Measurements from ENCODE around the gene HACD4. TPM values are rescaled to one million over a fixed set of nuclear protein-coding genes. Genes with fewer than 3 reads are reported as not detected.

Gene HACD4
- total RNA-seq, 1 donor from 2014 or later = 0.79 TPM

- no peak for TF ChIP-seq CTCF (IDR thresholded peaks at IDR 0.05; ENCODE audit: insufficient read depth, low read length, severe bottlenecking)
- no peak for FAIRE-seq
- H3K36me3 ChIP-seq (ENCODE audit: control insufficient read depth, insufficient read depth, low read length) = no peaks in the 10 kb centered on the region
Measured at GRCh38 chr9:20962536-20963225, 68.8 kb downstream of the HACD4 start.

GRCh38 chr9:20950707-20951106 lies 80.7 kb downstream of the HACD4 start:
- TF ChIP-seq CTCF (IDR thresholded peaks at IDR 0.05; ENCODE audit: insufficient read depth, low read length, severe bottlenecking) = no peak
- no peak for DNase-seq (ENCODE audit: low read depth)
- no peaks in the 10 kb centered on the region for H3K36me3 ChIP-seq (ENCODE audit: control insufficient read depth, insufficient read depth, low read length)
- H3K27me3 ChIP-seq (ENCODE audit: control insufficient read depth, insufficient read depth, low read length) = no peaks in the 10 kb centered on the region
- no peak for FAIRE-seq
- no peak overlapping the region for H3K4me3 ChIP-seq (ENCODE audit: low read depth, low read length)

More at GRCh38 chr9:20962536-20963225, 68.8 kb downstream of the HACD4 start:
- DNase-seq (ENCODE audit: low read depth) = no peak
- Histone ChIP-seq H3K4me3 (ENCODE audit: low read depth, low read length) (no peak overlapping the region), H3K27me3 (ENCODE audit: control insufficient read depth, insufficient read depth, low read length) (no peaks in the 10 kb centered on the region)

Other genes starting within 250 kb of the HACD4 start
- 0.26 TPM in 2 replicates for gene IFNB1, start 46.3 kb upstream of the HACD4 start, total RNA-seq
- not detected in 2 replicates for gene IFNW1, start 110.2 kb upstream of the HACD4 start, total RNA-seq
- gene IFNA21, start 135.0 kb upstream of the HACD4 start, total RNA-seq = not detected in 2 replicates
- gene IFNA4, start 155.9 kb upstream of the HACD4 start, total RNA-seq = not detected in 2 replicates
- gene IFNA7, start 170.6 kb upstream of the HACD4 start, total RNA-seq = not detected in 2 replicates
- not detected in 2 replicates for gene IFNA10, start 175.5 kb upstream of the HACD4 start, total RNA-seq
- gene IFNA16, start 185.7 kb upstream of the HACD4 start, total RNA-seq = not detected in 2 replicates
- not detected in 2 replicates for gene IFNA17, start 196.6 kb upstream of the HACD4 start, total RNA-seq
- not detected in 2 replicates for gene IFNA14, start 208.4 kb upstream of the HACD4 start, total RNA-seq

Measured in bronchial epithelial cell (primary cell).